H1 (cell line): Measurements from ENCODE around the gene OMG. TPM values are rescaled to one million over a fixed set of nuclear protein-coding genes. Genes with fewer than 3 reads are reported as not detected.

Experiments
- CTCF ChIA-PET: fragments of 300-600 bp; sonication (Branson Sonifier 250); formaldehyde crosslinking; loops from one replicate; lab custom pipeline; 2021; ENCODE audit not compliant: partially characterized antibody; lab: Charles Lee
- POLR2A ChIA-PET: fragments of 300-600 bp; sonication (Branson Sonifier 250); formaldehyde crosslinking; loops from one replicate; lab custom pipeline; 2021; ENCODE audit warnings: inconsistent platforms; ENCODE audit not compliant: partially characterized antibody; lab: Charles Lee
- DNase-seq, 2 experiments: peaks; one replicate each; pipeline versions ENCODE4 v3.0.0 to v3.0.0-alpha.2; 2010 to 2022; ENCODE audit warnings: low spot score in 2 of 2, low read depth in 1 of 2, mixed read lengths in 1 of 2
- FAIRE-seq: peaks from 2 replicates; lab custom pipeline; 2011; peaks lifted over from hg19 to GRCh38; lab: Jason Lieb, UNC
- H2AFZ ChIP-seq: 2 replicates; pipeline ENCODE4 v1.8.1; 2012; ENCODE audit warnings: low read length, inconsistent platforms
- H2AK5ac ChIP-seq: 2 replicates; pipeline ENCODE4 v1.6.1; 2013; ENCODE audit warnings: low read depth, low read length
- H2BK120ac ChIP-seq: replicated peaks from 2 replicates; pipeline ENCODE3; 2013; ENCODE audit warnings: low read depth, low read length, inconsistent platforms
- H2BK12ac ChIP-seq: 2 replicates; pipeline ENCODE4 v1.6.1; 2013; ENCODE audit warnings: low read depth, low read length
- H2BK15ac ChIP-seq: 2 replicates; pipeline ENCODE4 v1.6.1; 2013; ENCODE audit warnings: low read length
- H2BK20ac ChIP-seq: 2 replicates; pipeline ENCODE4 v1.6.1; 2013; ENCODE audit warnings: low read length
- H2BK5ac ChIP-seq: 2 replicates; pipeline ENCODE4 v1.6.1; 2013; ENCODE audit warnings: low read depth, low read length
- H3K14ac ChIP-seq: 2 replicates; pipeline ENCODE4 v1.6.1; 2013; ENCODE audit warnings: inconsistent platforms; ENCODE audit not compliant: insufficient read length
- H3K18ac ChIP-seq: 2 replicates; pipeline ENCODE4 v1.6.1; 2013; ENCODE audit warnings: low read length; ENCODE audit errors: extremely low read depth
- H3K23ac ChIP-seq: 2 replicates; pipeline ENCODE4 v1.6.1; 2013; ENCODE audit warnings: inconsistent platforms; ENCODE audit not compliant: insufficient read length
- H3K23me2 ChIP-seq: 2 replicates; pipeline ENCODE4 v1.6.1; 2013; ENCODE audit warnings: low read depth, low read length
- H3K27ac ChIP-seq: 2 replicates; pipeline ENCODE4 v1.6.1; 2011; ENCODE audit warnings: low read depth, low read length, inconsistent platforms
- H3K27me3 ChIP-seq, 4 experiments: replicated peaks in 1 of 4; 1 replicate in 1 of 4; 2 replicates in 3 of 4; pipeline versions ENCODE4 v1.6.1 to v1.8.1; 2011 to 2013; ENCODE audit warnings: low read length in 3 of 4, mild to moderate bottlenecking in 3 of 4, inconsistent platforms in 2 of 4, mixed read lengths in 2 of 4, moderate library complexity in 1 of 4; ENCODE audit not compliant: control insufficient read depth in 3 of 4, insufficient read depth in 3 of 4; ENCODE audit errors: extremely low read depth in 1 of 4
- H3K36me3 ChIP-seq, 4 experiments: 2 replicates each; pipeline versions ENCODE4 v1.6.1 to v1.8.1; 2011 to 2013; ENCODE audit warnings: mild to moderate bottlenecking in 4 of 4, low read length in 3 of 4, moderate library complexity in 2 of 4, control low read depth in 1 of 4, inconsistent platforms in 1 of 4; ENCODE audit not compliant: insufficient read depth in 4 of 4, control insufficient read depth in 2 of 4
- H3K4ac ChIP-seq: replicated peaks from 2 replicates; pipeline ENCODE3; 2013; ENCODE audit warnings: low read length, low read depth, mixed read lengths, inconsistent platforms; ENCODE audit not compliant: insufficient read length
- H3K4me1 ChIP-seq, 4 experiments: replicated peaks in 1 of 4; 1 replicate in 1 of 4; 2 replicates in 3 of 4; pipeline versions ENCODE4 v1.6.1 to v1.8.1; 2011 to 2013; ENCODE audit warnings: low read length in 3 of 4, inconsistent platforms in 2 of 4, mixed read lengths in 1 of 4; ENCODE audit not compliant: insufficient read depth in 4 of 4, control insufficient read depth in 3 of 4
- H3K4me2 ChIP-seq, 2 experiments: 2 replicates each; pipeline versions ENCODE4 v1.6.1 to v1.8.1; 2011 to 2013; ENCODE audit warnings: low read depth in 2 of 2, low read length in 2 of 2, control low read depth in 1 of 2, inconsistent platforms in 1 of 2, mild to moderate bottlenecking in 1 of 2; ENCODE audit not compliant: insufficient read depth in 1 of 2
- H3K4me3 ChIP-seq, 4 experiments: fragments of 200-600, 300-600 bp in 1 of 4; sonication (generic), shearing (Covaris generic), sonication (Bioruptor Twin) in 1 of 4; 2 replicates each; pipeline versions ENCODE4 v1.5.1 to v1.8.1; 2011 to 2016; ENCODE audit warnings: low read length in 4 of 4, low read depth in 3 of 4, control low read depth in 2 of 4, inconsistent platforms in 2 of 4, mild to moderate bottlenecking in 2 of 4, mixed read lengths in 1 of 4, moderate library complexity in 1 of 4; ENCODE audit not compliant: insufficient read depth in 2 of 4; ENCODE audit errors: extremely low read depth in 1 of 4
- H3K56ac ChIP-seq: replicated peaks from 2 replicates; pipeline ENCODE3; 2013; ENCODE audit warnings: low read depth, mild to moderate bottlenecking, mixed read lengths, low read length, inconsistent platforms; ENCODE audit not compliant: insufficient read length
- H3K79me1 ChIP-seq: 2 replicates; pipeline ENCODE4 v1.6.1; 2013; ENCODE audit warnings: low read depth, low read length, control low read depth
- H3K79me2 ChIP-seq, 2 experiments: 2 replicates each; pipeline versions ENCODE4 v1.6.1 to v1.8.1; 2012 to 2013; ENCODE audit warnings: low read length in 2 of 2, mild to moderate bottlenecking in 2 of 2, inconsistent platforms in 1 of 2; ENCODE audit not compliant: insufficient read depth in 2 of 2, control insufficient read depth in 1 of 2
- H3K9ac ChIP-seq, 4 experiments: replicated peaks in 1 of 4; 1 replicate in 1 of 4; 2 replicates in 3 of 4; pipeline versions ENCODE4 v1.6.1 to v1.8.1; 2011 to 2013; ENCODE audit warnings: low read depth in 3 of 4, low read length in 3 of 4, control low read depth in 2 of 4, mild to moderate bottlenecking in 2 of 4, moderate library complexity in 2 of 4, inconsistent platforms in 1 of 4; ENCODE audit errors: extremely low read depth in 1 of 4
- H3K9me3 ChIP-seq, 2 experiments: 2 replicates each; pipeline versions ENCODE4 v1.6.1 to v1.8.1; 2012 to 2013; ENCODE audit warnings: mild to moderate bottlenecking in 2 of 2, moderate library complexity in 2 of 2, control low read depth in 1 of 2, inconsistent platforms in 1 of 2, low read depth in 1 of 2, low read length in 1 of 2, mixed read lengths in 1 of 2; ENCODE audit not compliant: insufficient read depth in 2 of 2
- H4K20me1 ChIP-seq, 2 experiments: replicated peaks in 1 of 2; 2 replicates each; pipeline versions ENCODE3 to v1.8.1; 2011 to 2013; ENCODE audit warnings: inconsistent platforms in 2 of 2, low read length in 2 of 2, mild to moderate bottlenecking in 1 of 2; ENCODE audit not compliant: insufficient read depth in 2 of 2, control insufficient read depth in 1 of 2
- H4K5ac ChIP-seq: 2 replicates; pipeline ENCODE4 v1.6.1; 2013; ENCODE audit warnings: low read length, low read depth, mixed read lengths, inconsistent platforms; ENCODE audit not compliant: insufficient read length
- H4K8ac ChIP-seq: 2 replicates; pipeline ENCODE4 v1.8.0; 2013; ENCODE audit warnings: mild to moderate bottlenecking, moderate library complexity, low read length, inconsistent platforms; ENCODE audit not compliant: insufficient read depth; ENCODE audit errors: extremely low read depth
- H4K91ac ChIP-seq: replicated peaks from 2 replicates; pipeline ENCODE3; 2013; ENCODE audit warnings: low read length, mixed read lengths, inconsistent platforms; ENCODE audit not compliant: insufficient read length
- CEBPB ChIP-seq: IDR thresholded peaks from 2 replicates; pipeline ENCODE4 v1.6.1; 2012; ENCODE audit warnings: low read depth, low read length
- CHD1 ChIP-seq: IDR thresholded peaks from 2 replicates; pipeline ENCODE4 v1.6.1; 2012; ENCODE audit warnings: low read depth, low read length, improper control_type of control experiment
- CHD2 ChIP-seq: IDR thresholded peaks from 2 replicates; pipeline ENCODE4 v1.6.1; 2012; ENCODE audit warnings: low read length, improper control_type of control experiment
- E2F6 ChIP-seq: IDR thresholded peaks from 2 replicates; pipeline ENCODE4 v1.6.1; 2012; ENCODE audit warnings: inconsistent platforms
- EP300 ChIP-seq, 2 experiments: IDR thresholded peaks; 1 replicate in 1 of 2; 2 replicates in 1 of 2; pipeline ENCODE4 v1.6.1; 2011 to 2012; ENCODE audit warnings: low read depth in 2 of 2, low read length in 2 of 2, mild to moderate bottlenecking in 2 of 2, borderline replicate concordance in 1 of 2, inconsistent platforms in 1 of 2, moderate library complexity in 1 of 2
- EZH2 ChIP-seq: fragments of 200-600 bp; sonication (generic); IDR thresholded peaks from 2 replicates; pipeline ENCODE4 v1.7.1; 2012; ENCODE audit warnings: low read depth, mild to moderate bottlenecking, moderate library complexity, low read length, inconsistent platforms; ENCODE audit not compliant: severe bottlenecking
- KDM4A ChIP-seq: IDR thresholded peaks from one replicate; pipeline ENCODE4 v1.7.1; 2012; ENCODE audit warnings: low read depth, mild to moderate bottlenecking, moderate library complexity, low read length, inconsistent platforms; ENCODE audit not compliant: severe bottlenecking
- MAFK ChIP-seq: IDR thresholded peaks from 2 replicates; pipeline ENCODE4 v1.6.1; 2012; ENCODE audit warnings: low read depth, mild to moderate bottlenecking, improper control_type of control experiment, low read length
- NRF1 ChIP-seq: IDR thresholded peaks from 2 replicates; pipeline ENCODE4 v1.6.1; 2011; ENCODE audit warnings: mild to moderate bottlenecking, low read depth, low read length, improper control_type of control experiment
- PHF8 ChIP-seq: fragments of 200-600 bp; sonication (generic); conservative IDR thresholded peaks from 2 replicates; pipeline ENCODE4 v1.7.1; 2012; ENCODE audit warnings: low read depth, mild to moderate bottlenecking, inconsistent platforms, low read length, moderate library complexity
- POLR2A ChIP-seq, 2 experiments: IDR thresholded peaks; 1 replicate in 1 of 2; 2 replicates in 1 of 2; pipeline ENCODE4 v1.6.1; 2011; ENCODE audit warnings: low read depth in 2 of 2, low read length in 2 of 2, mild to moderate bottlenecking in 2 of 2; ENCODE audit errors: control extremely low read depth in 1 of 2
- RFX5 ChIP-seq: IDR thresholded peaks from 2 replicates; pipeline ENCODE4 v1.6.1; 2011; ENCODE audit warnings: low read depth, low read length, improper control_type of control experiment, borderline replicate concordance
- RXRA ChIP-seq: IDR thresholded peaks from 2 replicates; pipeline ENCODE4 v1.6.1; 2011; ENCODE audit warnings: low read depth, mild to moderate bottlenecking, low read length, moderate library complexity; ENCODE audit not compliant: insufficient read depth
- SP1 ChIP-seq: IDR thresholded peaks from 2 replicates; pipeline ENCODE4 v1.6.1; 2011; ENCODE audit warnings: low read depth, low read length
- SUZ12 ChIP-seq: fragments of 200-600 bp; sonication (generic); IDR thresholded peaks from 2 replicates; pipeline ENCODE4 v1.6.1; 2012; ENCODE audit warnings: mild to moderate bottlenecking, inconsistent platforms, low read length, moderate library complexity, mixed read lengths
- TEAD4 ChIP-seq: IDR thresholded peaks from 2 replicates; pipeline ENCODE4 v1.6.1; 2012; ENCODE audit warnings: low read depth, low read length, inconsistent platforms, mixed read lengths
- polyA plus RNA-seq, 7 experiments: library from polyadenylated mRNA; depleted of rRNA in 3 of 7; stranded (reverse) in 5 of 7; unstranded in 2 of 7; fragments of >200 nt in 5 of 7; fragments of 200-250 nt in 2 of 7; gene quantifications; 1 replicate in 5 of 7; 2 replicates in 1 of 7; 4 replicates in 1 of 7; pipeline versions ENCODE4 v1.2.1 to v1.2.3, GENCODE V29; 2011 to 2013; ENCODE audit warnings: missing spikeins in 2 of 7, mixed read lengths in 2 of 7
- total RNA-seq: library from RNA; stranded (reverse); fragmentation: NEBNext Ultra II Directional; extraction: Animal tissue kit (Norgen Biotek cat#: 25700); gene quantifications from 2 replicates; pipeline ENCODE4 v1.2.1, GENCODE V29; 2021

Gene OMG
- total and polyA plus RNA-seq, 2 of the 8 experiments (the other 6 are each of a cell fraction or from before 2014, with no cell fraction given): not detected

GRCh38 chr17:31328160-31328535 is 31.1 kb upstream of the OMG start:
- Histone ChIP-seq H4K8ac (no peak overlapping the region), H3K9ac (no peak overlapping the region), H2BK5ac (no peak overlapping the region), H2AFZ (no peak overlapping the region), H3K56ac (no peak overlapping the region), H3K27ac (no peak overlapping the region), H2BK15ac (no peak overlapping the region), H3K4me1 (no peaks in the 10 kb centered on the region), H3K9me3 (no peaks in the 10 kb centered on the region), H3K27me3 (no peaks in the 10 kb centered on the region), H3K79me2 (no peaks in the 10 kb centered on the region), H3K14ac (no peak overlapping the region), H3K36me3 (peaks cover 2 to 10% (median 3%) of the 10 kb centered on the region in 4 experiments; a peak in 4 of 8 replicates), H4K91ac (no peak overlapping the region), H2BK20ac (no peak overlapping the region), H4K20me1 (no peaks in the 10 kb centered on the region), H2BK120ac (no peak overlapping the region), H3K18ac (no peak overlapping the region), H3K23me2 (no peaks in the 10 kb centered on the region), H2AK5ac (no peak overlapping the region), H3K79me1 (no peaks in the 10 kb centered on the region), H2BK12ac (no peak overlapping the region), H3K23ac (no peak overlapping the region), H3K4ac (no peak overlapping the region), H4K5ac (no peak overlapping the region), H3K4me2 (no peak overlapping the region), H3K4me3 (no peak overlapping the region)
- FAIRE-seq (no peak), DNase-seq (no peak)
- ChIA-PET CTCF (interaction anchor here (0.9 kb wide), 1 partner anchor 62 kb away, joined by 4 read pairs; no protein-coding TSS in a partner anchor), POLR2A (no interaction called here)
- TF ChIP-seq EZH2 (no peak), RFX5 (no peak), RXRA (no peak), NRF1 (no peak), KDM4A (no peak), PHF8 (no peak), EP300 (IDR thresholded peaks at IDR 0.05; ENCODE audit: borderline replicate concordance in 1 of 2, low read depth in 2 of 2, low read length in 2 of 2) (no peak), SUZ12 (no peak), SP1 (no peak), TEAD4 (no peak), CHD2 (no peak), E2F6 (no peak), MAFK (no peak), CHD1 (no peak), POLR2A (IDR thresholded peaks at IDR 0.05; ENCODE audit: control extremely low read depth in 1 of 2, low read depth in 2 of 2, low read length in 2 of 2) (no peak), CEBPB (no peak)
